GM11168 (cell line): ENCODE measurements around the gene URGCP.

ENCODE experiments used
- in situ Hi-C: fragments of 300-500 bp; cut with MboI; formaldehyde crosslinking; loops from one replicate; pipeline ENCODE4 v1.12.0; 2022; ENCODE audit warnings: low sequenced_read_pairs; ENCODE audit not compliant: unreplicated experiment

Gene URGCP, protein sequence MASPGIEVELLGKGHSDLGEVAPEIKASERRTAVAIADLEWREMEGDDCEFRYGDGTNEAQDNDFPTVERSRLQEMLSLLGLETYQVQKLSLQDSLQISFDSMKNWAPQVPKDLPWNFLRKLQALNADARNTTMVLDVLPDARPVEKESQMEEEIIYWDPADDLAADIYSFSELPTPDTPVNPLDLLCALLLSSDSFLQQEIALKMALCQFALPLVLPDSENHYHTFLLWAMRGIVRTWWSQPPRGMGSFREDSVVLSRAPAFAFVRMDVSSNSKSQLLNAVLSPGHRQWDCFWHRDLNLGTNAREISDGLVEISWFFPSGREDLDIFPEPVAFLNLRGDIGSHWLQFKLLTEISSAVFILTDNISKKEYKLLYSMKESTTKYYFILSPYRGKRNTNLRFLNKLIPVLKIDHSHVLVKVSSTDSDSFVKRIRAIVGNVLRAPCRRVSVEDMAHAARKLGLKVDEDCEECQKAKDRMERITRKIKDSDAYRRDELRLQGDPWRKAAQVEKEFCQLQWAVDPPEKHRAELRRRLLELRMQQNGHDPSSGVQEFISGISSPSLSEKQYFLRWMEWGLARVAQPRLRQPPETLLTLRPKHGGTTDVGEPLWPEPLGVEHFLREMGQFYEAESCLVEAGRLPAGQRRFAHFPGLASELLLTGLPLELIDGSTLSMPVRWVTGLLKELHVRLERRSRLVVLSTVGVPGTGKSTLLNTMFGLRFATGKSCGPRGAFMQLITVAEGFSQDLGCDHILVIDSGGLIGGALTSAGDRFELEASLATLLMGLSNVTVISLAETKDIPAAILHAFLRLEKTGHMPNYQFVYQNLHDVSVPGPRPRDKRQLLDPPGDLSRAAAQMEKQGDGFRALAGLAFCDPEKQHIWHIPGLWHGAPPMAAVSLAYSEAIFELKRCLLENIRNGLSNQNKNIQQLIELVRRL

DNA sequence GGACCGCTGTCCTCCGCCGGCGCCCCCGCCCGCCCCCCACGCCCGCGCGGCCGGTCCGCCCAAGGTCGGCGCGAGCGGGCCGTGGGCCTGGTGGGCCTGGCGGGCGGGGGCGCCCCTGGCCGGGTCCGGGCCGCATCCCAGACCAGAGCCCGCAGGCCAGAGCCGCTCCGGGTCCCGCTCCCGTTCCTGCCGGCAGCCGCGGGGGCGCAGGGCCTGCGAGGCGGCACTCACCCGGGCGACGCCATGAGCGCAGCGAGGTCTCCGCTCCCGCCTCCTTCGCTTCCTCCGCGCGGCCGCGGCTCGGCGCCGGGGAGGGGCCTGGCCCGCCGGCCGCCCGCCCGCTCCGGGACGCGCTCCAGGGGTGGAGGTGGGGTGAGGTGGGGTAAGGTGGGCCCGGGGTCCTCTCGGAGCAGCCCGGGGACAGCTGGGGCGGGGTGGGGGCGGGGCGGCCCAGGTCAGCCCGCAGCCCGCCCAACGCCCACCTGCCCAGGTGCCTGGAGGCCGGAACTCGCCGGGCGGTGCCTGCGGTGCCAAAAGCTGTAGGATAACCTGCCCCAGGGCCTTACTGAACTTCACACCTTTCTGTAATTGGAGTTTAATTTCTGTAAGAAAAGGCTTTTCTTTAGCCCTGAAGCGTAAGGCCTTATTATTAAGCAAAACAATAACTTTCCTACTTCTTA lies at the start of gene URGCP:
Gene URGCP (minus strand): TSS at position 266 of the 680 bp plus-strand sequence. CDS start 21 bp downstream, at position 245.
- in situ Hi-C loops: no loop called here

DNA sequence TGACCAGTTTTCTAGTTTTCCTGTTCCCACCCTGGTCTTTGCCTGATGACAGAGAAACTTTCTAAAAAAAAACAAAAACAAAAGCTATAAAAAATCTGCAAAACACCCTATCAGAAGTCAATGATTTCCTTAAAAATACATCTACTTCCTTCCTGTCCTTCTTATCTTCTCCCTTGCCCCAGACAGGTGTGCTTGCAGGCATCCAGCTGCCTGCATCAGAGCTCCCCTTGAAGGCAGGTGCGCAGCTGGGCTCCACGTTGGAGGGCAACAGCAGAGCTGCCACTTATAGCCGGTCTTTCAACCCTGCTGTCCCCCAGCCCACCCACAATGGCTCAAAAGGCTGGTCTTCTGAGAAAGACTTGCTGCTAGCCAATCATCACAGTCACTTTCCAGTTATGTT lies 49.6 kb upstream of the URGCP start:
- in situ Hi-C loops: no loop called here

DNA sequence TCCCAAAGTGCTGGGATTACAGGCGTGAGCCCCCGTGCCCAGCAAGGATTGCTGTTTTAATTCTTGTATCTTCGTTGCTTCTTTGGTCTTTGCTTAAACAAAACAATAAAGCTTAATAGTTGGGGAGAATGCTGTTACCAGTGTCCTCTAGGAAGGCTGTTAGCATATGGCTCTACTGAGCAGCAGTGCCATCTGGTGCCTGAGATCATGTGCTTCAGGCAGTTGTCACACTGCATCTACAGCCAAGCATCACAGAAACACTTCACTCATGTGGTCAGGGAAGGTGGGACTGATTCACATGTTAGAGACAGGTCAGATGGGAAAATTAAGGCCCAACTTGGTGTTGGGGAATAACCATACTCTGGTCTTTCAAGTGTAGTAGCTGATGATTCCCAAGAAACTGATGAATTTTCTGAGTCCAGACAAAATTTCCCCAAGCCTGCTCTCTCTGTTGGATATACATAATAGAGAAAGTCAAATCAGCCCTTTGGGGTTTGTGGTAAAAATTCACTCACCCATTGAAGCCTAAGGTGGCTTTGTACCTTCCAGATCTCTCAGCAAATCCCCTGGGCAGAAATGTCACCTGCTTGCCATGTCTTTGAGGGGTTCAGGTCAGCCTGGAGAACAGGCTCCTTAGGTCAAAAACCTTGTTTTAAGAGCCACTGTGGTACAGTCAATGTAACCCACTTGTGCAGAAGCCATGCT lies 48.3 kb upstream of the URGCP start:
- in situ Hi-C loops: no loop called here

DNA sequence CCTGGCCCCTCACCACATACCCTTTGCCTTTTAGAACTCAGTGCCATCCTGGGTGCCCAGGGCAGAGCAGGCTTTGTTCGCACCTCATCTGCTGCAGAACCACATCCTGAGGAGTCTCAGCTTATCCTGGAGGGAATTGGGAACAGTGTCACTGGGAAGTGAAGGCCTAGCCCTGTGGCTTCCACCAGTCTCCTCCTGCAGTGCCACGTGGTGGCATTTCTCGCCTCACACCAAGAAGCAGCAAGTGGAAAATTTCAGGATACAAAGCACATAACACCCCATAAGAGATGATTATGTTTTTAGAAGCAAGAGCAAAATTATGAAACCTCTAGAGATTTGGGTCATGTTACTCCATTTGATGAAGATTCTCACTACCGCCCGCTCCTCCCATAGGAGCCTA lies 46.7 kb upstream of the URGCP start:
- in situ Hi-C loops: no loop called here

DNA sequence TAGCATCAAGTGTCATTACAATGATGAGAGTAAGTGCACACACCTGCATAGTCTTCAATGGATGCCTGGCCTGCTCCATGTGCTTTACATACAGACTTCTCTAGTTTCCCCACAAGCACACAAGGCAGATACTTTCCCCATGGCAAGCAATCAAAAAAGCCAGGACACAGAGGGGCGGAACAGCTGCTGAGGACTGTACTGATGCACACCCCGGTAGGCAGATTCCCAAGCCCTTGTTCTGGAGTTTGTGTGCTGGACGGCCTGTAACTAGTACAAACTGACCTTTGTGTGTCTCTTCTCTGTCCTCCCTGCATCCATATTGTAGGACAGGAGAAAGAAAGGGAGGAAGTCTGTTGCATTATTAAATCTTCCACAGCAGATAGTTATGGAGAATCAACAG lies 45.6 kb upstream of the URGCP start:
- in situ Hi-C loops: no loop called here

DNA sequence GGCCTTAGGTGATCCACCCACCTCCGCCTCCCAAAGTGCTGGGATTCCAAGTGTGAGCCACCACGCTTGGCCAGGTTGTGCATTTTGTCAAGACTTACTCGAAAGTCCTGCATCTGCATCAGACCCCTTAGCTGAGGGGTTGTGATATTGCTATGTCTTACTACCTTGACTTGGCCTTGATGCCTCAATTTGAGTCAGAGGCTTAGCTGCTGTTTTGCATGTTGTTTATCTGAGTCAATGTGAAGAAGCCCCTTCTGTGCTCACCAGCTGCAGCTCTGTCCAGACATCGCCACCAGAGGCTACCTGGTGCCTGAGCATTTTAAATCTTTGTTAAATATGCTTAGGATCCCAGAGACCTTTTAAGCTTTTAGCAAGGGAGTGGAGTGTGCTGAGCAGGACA lies 37.9 kb upstream of the URGCP start:
- in situ Hi-C loops: no loop called here

DNA sequence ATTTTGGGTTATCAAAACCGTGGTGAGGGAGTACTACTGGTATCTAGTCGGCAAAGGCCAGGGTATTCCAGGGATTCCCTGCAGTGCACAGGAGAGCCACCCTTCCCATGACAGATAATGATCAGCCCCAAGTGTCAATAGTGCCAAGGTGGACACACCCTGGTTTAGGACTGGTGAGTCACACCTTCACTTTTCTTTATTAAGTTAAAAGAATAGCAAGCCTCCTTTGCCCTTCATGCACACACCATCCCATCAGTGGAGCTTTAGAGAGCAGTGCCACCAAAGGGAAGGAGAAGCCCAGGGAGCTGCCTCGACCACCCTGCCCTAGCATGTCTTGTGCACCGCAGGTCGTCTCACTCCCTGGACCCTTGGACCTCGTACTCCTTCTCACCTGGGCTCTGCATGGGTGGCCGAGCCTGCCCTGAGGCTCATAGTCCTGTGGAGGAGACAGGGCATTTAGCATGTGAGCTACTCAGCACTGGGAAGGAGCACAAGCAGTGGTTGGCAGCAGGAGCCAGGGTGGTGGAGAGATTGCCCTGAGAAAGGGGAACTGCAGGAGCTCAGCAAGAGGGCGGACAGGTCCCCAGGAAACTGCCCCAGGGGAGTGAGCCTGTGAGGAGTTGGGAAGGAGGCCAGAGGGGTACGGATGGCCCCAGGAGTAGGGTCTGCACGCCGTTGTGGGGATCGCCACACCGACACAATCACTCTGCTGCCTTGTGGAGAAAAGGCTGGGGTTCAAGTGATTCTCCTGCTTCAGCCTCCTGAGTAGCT lies 37.2 kb upstream of the URGCP start:
- in situ Hi-C loops: no loop called here

DNA sequence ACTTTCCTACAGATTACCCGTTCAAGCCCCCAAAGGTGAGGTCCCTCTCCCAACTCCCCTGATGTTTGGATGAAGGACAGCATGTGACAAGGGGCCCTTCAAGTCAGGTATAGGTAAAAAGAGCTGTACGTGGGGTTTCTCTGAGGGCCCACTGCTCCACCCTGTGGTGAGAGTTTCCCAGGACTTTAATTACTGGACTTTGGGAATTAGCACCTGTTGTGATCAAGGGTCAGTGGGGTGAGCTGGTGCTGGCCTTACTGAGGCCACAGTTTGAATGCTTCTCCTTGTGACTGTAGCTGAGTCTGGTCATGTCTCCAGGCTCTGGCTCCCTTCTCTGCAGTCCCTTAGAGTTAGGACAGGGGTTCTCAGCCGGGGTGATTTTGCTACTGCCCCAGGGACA lies 36.6 kb upstream of the URGCP start:
- in situ Hi-C loops: no loop called here

DNA sequence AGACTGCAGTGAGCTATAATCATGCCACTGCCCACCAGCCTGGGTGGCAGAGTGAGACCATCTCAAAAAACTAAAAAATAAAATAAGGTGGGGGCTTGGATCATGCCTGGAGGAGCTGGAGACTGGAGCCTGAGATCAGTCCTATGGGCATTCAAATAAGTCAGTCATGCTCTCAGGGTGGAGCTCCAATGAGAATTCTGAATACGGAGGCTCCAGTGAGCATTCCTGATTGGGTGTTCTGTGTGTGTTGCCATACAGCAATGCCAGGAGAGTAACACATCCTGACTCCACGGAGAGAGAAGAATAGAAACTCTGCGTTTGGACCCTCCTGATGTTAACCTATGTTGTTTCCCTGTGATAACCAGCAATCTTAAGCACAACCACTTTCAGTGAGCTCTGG lies 35.9 kb upstream of the URGCP start:
- in situ Hi-C loops: no loop called here

DNA sequence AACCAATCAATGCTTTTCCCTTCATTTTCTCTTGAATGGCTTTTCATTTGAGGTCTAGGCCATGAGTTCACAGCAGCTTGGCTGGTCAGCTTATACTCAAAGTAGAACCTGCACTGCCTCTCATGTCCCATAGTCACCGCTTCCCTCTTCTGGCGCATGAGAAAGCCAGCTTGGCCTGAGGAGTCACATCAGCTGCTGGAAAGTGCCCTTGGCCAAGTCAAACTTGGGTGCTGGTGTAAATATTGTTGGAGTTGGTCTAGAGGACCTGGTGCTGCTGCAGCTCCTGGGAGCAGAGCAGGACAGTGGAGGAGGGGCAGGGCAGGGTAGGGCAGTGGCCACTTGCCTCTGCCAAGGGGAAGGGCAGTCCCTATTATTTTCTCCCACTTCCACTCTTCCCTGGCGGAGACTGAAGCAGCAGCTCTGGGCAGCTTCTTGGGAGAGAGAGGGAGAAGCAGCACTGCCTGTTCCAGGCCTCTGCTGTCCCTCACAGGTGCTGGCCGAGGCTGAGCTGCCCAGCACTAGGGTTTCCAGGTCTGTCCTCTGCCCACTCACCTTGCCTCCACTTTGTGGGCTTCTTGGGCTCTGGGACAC lies 32.6 kb upstream of the URGCP start:
- in situ Hi-C loops: no loop called here

DNA sequence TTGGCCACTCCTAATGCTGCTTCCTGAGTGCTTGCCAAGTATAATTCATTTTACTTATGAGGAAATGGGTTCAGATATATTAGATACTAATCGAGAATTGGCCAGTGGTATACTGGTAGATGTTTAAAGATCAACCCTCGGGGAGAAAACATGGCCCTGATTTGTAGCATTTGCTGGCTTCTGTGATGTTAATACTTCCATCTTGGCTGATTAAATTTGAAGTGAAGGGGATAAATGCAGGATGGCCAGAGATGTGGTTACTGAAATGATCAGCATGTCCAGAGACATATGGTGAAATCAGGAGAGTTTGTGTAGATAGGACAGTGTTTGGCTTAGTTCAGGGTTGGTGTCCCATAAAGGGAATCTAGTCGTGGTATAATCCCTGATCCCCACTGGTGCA lies 31.0 kb upstream of the URGCP start:
- in situ Hi-C loops: no loop called here

DNA sequence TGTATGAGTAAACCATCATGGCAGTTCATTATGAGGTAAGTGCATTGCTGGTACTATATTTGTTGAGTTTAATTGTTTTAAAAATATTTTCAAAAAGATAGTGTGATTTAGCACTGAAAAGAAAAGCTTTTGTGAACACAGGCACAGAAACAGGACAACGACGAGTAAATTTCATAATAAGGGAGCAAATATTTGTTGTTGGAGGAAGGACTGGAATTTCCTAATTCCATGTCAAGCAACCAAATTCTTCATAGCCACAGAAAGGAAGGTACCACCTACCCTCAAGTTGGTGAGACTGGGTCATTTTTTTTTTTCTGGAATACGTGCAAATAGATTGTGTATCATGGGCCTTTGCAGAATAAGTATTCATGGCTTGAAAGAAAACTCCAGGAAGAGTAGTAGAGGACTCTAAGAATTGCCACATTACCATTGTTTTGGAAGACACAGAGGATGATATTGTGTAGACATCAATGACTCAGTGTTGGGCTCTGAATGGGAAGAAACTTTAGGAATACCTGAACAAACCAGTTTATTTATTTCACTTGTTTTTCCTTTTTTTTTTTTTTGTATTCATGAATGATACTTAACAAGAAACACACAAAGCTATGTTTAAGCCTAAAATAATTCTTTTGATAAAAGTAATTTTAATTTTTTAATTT lies 27.6 kb upstream of the URGCP start:
- in situ Hi-C loops: no loop called here

DNA sequence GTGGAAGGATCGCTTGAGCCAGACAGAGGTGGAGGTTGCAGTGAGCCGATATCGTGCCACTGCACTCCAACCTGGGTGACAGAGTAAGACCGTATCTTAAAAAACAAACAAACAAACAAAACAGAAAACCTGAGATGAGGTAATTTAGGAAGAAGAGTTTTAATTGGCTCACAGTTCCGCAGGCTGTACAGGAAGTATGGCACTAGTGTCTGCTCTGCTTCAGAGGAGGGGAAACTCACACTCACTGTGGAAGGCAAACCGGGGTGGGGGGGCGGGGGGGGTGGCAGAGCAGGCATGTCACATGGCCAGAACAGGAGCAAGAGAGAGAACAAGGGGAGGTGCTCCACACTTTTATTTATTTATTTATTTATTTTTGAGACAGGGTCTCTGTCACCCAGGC lies 24.9 kb upstream of the URGCP start:
- in situ Hi-C loops: no loop called here

DNA sequence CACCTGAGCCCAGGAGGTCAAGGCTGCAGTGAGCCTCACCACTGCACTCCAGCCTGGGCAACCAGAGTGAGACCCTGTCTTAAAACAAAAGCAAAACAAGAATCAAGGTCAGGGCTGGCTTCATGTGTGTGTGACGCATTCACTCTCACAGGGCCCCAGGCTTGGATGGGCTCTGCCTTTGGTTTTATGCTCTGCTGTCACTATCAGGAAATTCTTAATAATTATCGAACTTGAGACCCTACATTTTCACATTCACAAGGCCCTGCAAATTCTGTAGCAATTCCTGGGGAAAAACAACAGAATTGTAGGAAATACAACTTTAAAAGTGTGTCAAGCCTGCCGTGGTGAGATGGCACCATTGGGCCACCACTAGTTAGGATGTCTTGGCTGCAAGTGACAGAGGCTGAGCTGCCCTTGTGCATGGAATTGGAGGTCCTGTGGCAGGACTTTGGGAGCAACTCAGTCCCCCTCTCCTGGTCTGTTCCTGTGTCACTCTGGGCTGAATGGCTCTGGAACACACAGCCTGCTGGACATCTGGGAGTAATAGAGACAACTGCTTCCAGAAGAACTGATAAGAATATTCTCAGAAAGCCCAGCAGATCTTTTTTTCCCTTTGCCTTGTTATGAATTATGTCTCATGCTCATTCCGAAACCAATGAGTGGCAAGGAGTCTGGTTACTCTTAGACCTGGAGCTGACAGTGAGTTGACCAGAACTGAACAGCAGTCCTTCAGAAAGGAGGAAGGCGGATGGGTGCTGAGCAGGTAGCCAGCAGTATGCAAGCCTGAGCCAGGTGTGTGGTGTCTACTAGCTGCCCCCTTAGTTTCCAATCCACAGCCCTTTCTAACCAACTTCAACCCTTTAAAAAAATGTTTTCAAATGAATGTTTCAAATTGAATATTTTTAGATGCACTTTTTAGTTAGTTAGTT lies 23.4 kb upstream of the URGCP start:
- in situ Hi-C loops: no loop called here

DNA sequence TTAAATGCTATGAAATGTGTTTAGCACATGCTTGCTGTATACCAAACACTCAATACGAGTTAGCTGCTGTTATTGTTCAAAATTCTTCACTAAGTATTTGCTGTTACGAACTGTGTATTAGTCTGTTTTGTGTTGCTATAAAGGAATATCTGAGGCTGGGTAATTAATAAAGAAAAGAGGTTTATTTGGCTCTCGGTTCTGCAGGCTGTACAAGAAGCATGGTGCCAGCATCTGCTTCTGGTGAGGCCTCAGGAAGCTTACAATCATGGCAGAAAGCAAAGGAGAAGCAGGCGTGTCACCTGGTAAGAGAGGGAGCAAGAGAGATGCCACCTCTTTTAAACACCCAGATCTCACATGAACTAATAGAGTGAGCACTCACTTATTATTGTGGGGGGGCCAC lies 21.4 kb upstream of the URGCP start:
- in situ Hi-C loops: no loop called here

DNA sequence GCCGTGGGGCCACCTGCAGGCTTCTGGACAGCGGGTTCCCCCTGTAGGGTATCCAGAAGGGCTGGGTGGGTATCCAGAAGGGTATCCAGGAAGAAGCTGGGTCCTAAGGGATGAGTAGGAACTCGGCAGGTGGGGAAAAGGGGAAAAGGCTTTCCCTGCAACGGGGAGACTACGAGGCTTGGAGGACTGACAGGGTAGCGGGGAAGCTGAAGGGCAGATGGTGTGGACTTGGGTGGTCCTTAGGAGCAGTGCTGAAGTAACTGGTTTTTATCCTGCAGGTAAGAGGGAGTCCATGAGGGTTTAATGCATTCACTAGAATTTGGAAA lies 20.4 kb upstream of the URGCP start:
- in situ Hi-C loops: no loop called here

DNA sequence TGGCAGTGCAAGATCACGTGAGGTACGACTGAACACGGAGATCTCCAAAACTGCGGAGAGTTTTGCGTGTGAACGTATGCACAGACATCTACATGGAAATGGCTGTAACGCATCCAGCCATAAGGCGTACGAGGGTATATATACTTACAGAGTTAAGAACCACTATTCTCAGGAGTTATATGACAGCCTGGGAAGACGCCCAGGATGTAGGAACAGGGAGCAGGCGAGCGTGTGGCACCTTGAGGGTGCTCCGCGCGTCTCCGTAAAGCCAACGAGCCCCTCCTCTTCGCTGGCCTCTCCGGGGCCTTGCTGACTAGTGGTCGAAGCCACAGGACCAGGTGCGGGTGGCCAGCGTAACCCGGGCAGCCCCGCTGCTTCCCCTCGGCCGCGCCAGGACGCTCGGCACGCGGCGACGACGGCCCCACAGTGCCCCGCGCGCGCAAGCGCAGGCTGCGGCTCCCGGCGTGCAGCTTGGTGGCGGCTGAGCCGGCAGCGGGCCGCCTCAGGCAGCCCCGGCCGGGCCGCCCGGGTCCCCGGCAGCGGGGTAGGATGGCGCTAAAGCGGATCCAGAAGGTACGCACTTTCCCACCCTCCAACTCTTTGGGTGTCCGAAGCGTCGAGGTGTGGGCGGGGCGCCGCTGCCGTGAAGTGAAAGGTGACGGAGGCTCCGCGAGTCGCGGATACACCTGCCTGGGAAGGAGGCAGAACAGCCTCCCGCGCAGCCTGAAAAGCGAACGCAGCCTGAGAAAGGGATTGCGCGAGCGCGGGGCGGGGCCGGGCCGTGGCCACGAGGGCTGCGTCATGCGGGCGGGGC lies 19.8 kb upstream of the URGCP start, which contains the start of gene UBE2D4:
Gene UBE2D4 (plus strand): TSS at position 453 of the 814 bp plus-strand sequence. CDS start 97 bp downstream, at position 550.
- in situ Hi-C loops: no loop called here
